ENCODE results near the gene ZNF606. TPM values are rescaled to one million over a fixed set of nuclear protein-coding genes. Genes with fewer than 3 reads are reported as not detected.
"Not testable (repeated sequence)": the region's sequence is repeated elsewhere in the genome, so short reads cannot be mapped to it uniquely, and the experiment has no call there.

The ZNF606 gene
- polyA plus RNA-seq, 1 donor, result 10.5 TPM

GRCh38 chr19:58010507-58010906 is 7.9 kb upstream of the ZNF606 start:
- DNase-seq (ENCODE audit: low read depth), result no peak

- DNase-seq (ENCODE audit: low read depth), result peak; percentile 39
Measured at GRCh38 chr19:58009666-58010301, 7.2 kb upstream of the ZNF606 start.

GRCh38 chr19:58009301-58009665 is 6.7 kb upstream of the ZNF606 start:
- DNase-seq (ENCODE audit: low read depth), result no peak

GRCh38 chr19:58008877-58009276 is 6.3 kb upstream of the ZNF606 start:
- DNase-seq (ENCODE audit: low read depth), result not testable (repeated sequence)

- no peak for DNase-seq (ENCODE audit: low read depth)
Measured at GRCh38 chr19:58007285-58007684, 4.7 kb upstream of the ZNF606 start.

GRCh38 chr19:58003174-58003828 is 681 bp upstream of the ZNF606 start:
- DNase-seq (ENCODE audit: low read depth), result no peak

- DNase-seq (ENCODE audit: low read depth), result no peak
Measured at GRCh38 chr19:58001895-58002369, 688 bp downstream of the ZNF606 start.

GRCh38 chr19:58000677-58001076 is 1.9 kb downstream of the ZNF606 start:
- DNase-seq (ENCODE audit: low read depth), result no peak

GRCh38 chr19:57992841-57993240 is 9.8 kb downstream of the ZNF606 start:
- DNase-seq (ENCODE audit: low read depth), result no peak

- no peak for DNase-seq (ENCODE audit: low read depth)
Measured at GRCh38 chr19:57978586-57979289, 23.9 kb downstream of the ZNF606 start.

- no peak for DNase-seq (ENCODE audit: low read depth)
Measured at GRCh38 chr19:57974434-57974833, 28.2 kb downstream of the ZNF606 start, which contains the start of gene C19orf18. C19orf18 (minus strand) TSS chr19:57974534; CDS start chr19:57974432, 102 bp downstream.

- no peak for DNase-seq (ENCODE audit: low read depth)
Measured at GRCh38 chr19:57964761-57965160, 37.9 kb downstream of the ZNF606 start.

GRCh38 chr19:57961785-57962184 is 40.8 kb downstream of the ZNF606 start:
- no peak for DNase-seq (ENCODE audit: low read depth)

GRCh38 chr19:57954996-57955395 is 47.6 kb downstream of the ZNF606 start:
- DNase-seq (ENCODE audit: low read depth), result no peak

GRCh38 chr19:57949702-57950101 is 52.9 kb downstream of the ZNF606 start:
- no peak for DNase-seq (ENCODE audit: low read depth)

GRCh38 chr19:57949296-57949695 is 53.3 kb downstream of the ZNF606 start:
- DNase-seq (ENCODE audit: low read depth), result no peak

- peak; percentile 92 for DNase-seq (ENCODE audit: low read depth)
Measured at GRCh38 chr19:57947419-57948134, 55.0 kb downstream of the ZNF606 start, which contains the start of gene ZNF256. ZNF256 (minus strand) TSS chr19:57947706; CDS start chr19:57947474, 232 bp downstream.

GRCh38 chr19:57947088-57947418 is 55.6 kb downstream of the ZNF606 start:
- DNase-seq (ENCODE audit: low read depth), result no peak

GRCh38 chr19:57946316-57946715 is 56.3 kb downstream of the ZNF606 start:
- no peak for DNase-seq (ENCODE audit: low read depth)

- no peak for DNase-seq (ENCODE audit: low read depth)
Measured at GRCh38 chr19:57941593-57941992, 61.0 kb downstream of the ZNF606 start.

GRCh38 chr19:57935731-57936130 is 66.9 kb downstream of the ZNF606 start:
- no peak for DNase-seq (ENCODE audit: low read depth)
